HG03064 (cell line): ENCODE measurements around the gene ATRNL1.

Experiments
- ATAC-seq: cut with Tn5 transposase; IDR thresholded peaks from one replicate; pipeline ENCODE4 v1.9.1; 2021; ENCODE audit warnings: low read depth; ENCODE audit not compliant: unreplicated experiment

Gene ATRNL1

GRCh38 chr10:115939101-115939854 is 846.1 kb downstream of the ATRNL1 start:
- ATAC-seq: no peak

GRCh38 chr10:115941361-115941771 is 848.2 kb downstream of the ATRNL1 start:
- ATAC-seq: no peak

- no peak for ATAC-seq
These were observed 848.9 kb downstream of the ATRNL1 start for GRCh38 chr10:115942101-115942500.

- ATAC-seq: no peak
These were observed 851.4 kb downstream of the ATRNL1 start for GRCh38 chr10:115944538-115944937.

GRCh38 chr10:115945701-115946445 is 852.7 kb downstream of the ATRNL1 start:
- ATAC-seq: no peak

- ATAC-seq: no peak
These were observed 853.9 kb downstream of the ATRNL1 start for GRCh38 chr10:115947104-115947503.

- ATAC-seq: no peak
These were observed 855.3 kb downstream of the ATRNL1 start for GRCh38 chr10:115948465-115948864.

GRCh38 chr10:115949282-115949844 is 856.2 kb downstream of the ATRNL1 start:
- no peak for ATAC-seq

GRCh38 chr10:115950320-115950719 is 857.2 kb downstream of the ATRNL1 start:
- ATAC-seq: no peak

GRCh38 chr10:115951242-115951641 is 858.1 kb downstream of the ATRNL1 start:
- no peak for ATAC-seq

GRCh38 chr10:115953281-115953680 is 860.1 kb downstream of the ATRNL1 start:
- ATAC-seq: no peak

GRCh38 chr10:115953968-115954367 is 860.8 kb downstream of the ATRNL1 start:
- ATAC-seq: no peak

- no peak for ATAC-seq
These were observed 863.3 kb downstream of the ATRNL1 start for GRCh38 chr10:115956225-115957011.

- ATAC-seq: no peak
These were observed 863.8 kb downstream of the ATRNL1 start for GRCh38 chr10:115957012-115957399.

- no peak for ATAC-seq
These were observed 864.7 kb downstream of the ATRNL1 start for GRCh38 chr10:115957786-115958442.

- no peak for ATAC-seq
These were observed 870.7 kb downstream of the ATRNL1 start for GRCh38 chr10:115963848-115964247.

- no peak for ATAC-seq
These were observed 871.7 kb downstream of the ATRNL1 start for GRCh38 chr10:115964827-115965226.

GRCh38 chr10:115965376-115965775 is 872.2 kb downstream of the ATRNL1 start:
- ATAC-seq: no peak

GRCh38 chr10:115968236-115968635 is 875.1 kb downstream of the ATRNL1 start:
- ATAC-seq: no peak

- ATAC-seq: no peak
These were observed 876.4 kb downstream of the ATRNL1 start for GRCh38 chr10:115969591-115969990.
